Thyroid gland (tissue), 4 donors: ENCODE measurements around the gene NAA30.

Experiments
- POLR2A ChIP-seq, 2 donors: fragments of 450-650 bp; IDR thresholded peaks; one replicate each; pipeline ENCODE4 v1.6.1; 2017; ENCODE audit warnings: antibody characterized with exemption in 2 of 2, mild to moderate bottlenecking in 2 of 2, moderate library complexity in 1 of 2
- TF ChIP-seq, protein P1 (sequence below), 6 experiments: fragments of 200-600 bp in 3 of 6; fragments of 450-650 bp in 3 of 6; sonication (generic) in 3 of 6; IDR thresholded peaks; one replicate each; pipeline ENCODE4 v1.5.1; 2016 to 2019; ENCODE audit warnings: antibody characterized with exemption in 6 of 6, mild to moderate bottlenecking in 2 of 6, inconsistent platforms in 1 of 6, moderate library complexity in 1 of 6

DNA sequence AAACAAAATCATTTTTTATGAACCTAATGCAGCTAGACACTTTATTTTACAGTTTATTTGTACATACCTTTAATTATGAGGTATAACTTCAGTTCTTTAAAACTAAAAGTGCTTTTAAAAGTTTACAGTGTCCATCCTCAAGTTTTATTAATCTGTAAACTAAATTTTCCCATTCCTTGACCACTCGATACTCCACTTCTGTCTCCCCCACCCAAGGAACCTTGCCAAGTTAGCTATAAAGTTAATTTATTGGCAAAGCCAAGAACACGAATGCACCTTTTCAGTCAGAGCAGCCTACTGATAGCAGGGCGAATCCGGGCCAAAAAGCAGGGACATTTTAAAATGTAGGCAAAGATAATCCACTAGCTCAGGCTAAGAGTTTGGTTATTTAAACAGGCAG, 29.6 kb downstream of the NAA30 start:
- TF ChIP-seq, protein P1, sequence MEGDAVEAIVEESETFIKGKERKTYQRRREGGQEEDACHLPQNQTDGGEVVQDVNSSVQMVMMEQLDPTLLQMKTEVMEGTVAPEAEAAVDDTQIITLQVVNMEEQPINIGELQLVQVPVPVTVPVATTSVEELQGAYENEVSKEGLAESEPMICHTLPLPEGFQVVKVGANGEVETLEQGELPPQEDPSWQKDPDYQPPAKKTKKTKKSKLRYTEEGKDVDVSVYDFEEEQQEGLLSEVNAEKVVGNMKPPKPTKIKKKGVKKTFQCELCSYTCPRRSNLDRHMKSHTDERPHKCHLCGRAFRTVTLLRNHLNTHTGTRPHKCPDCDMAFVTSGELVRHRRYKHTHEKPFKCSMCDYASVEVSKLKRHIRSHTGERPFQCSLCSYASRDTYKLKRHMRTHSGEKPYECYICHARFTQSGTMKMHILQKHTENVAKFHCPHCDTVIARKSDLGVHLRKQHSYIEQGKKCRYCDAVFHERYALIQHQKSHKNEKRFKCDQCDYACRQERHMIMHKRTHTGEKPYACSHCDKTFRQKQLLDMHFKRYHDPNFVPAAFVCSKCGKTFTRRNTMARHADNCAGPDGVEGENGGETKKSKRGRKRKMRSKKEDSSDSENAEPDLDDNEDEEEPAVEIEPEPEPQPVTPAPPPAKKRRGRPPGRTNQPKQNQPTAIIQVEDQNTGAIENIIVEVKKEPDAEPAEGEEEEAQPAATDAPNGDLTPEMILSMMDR (IDR thresholded peaks at IDR 0.05): no peak
- no peak for TF ChIP-seq POLR2A (IDR thresholded peaks at IDR 0.05)
